Measurements from ENCODE around the gene ATP13A4.
"Not testable (repeated sequence)": the region's sequence is repeated elsewhere in the genome, so short reads cannot be mapped to it uniquely, and the experiment has no call there.

The ATP13A4 gene

GRCh38 chr3:193553586-193553985 lies 1.1 kb downstream of the ATP13A4 start:
- DNase-seq: no peak

GRCh38 chr3:193552923-193553322 lies 1.8 kb downstream of the ATP13A4 start:
- no peak for DNase-seq

GRCh38 chr3:193548406-193548805 lies 6.3 kb downstream of the ATP13A4 start:
- no peak for DNase-seq

- DNase-seq: no peak
Measured at GRCh38 chr3:193546129-193546528, 8.6 kb downstream of the ATP13A4 start.

- no peak for DNase-seq
Measured at GRCh38 chr3:193545304-193545703, 9.4 kb downstream of the ATP13A4 start.

GRCh38 chr3:193544289-193544688 lies 10.4 kb downstream of the ATP13A4 start:
- no peak for DNase-seq

- DNase-seq: no peak
Measured at GRCh38 chr3:193530231-193531165, 24.2 kb downstream of the ATP13A4 start.

GRCh38 chr3:193526085-193526484 lies 28.6 kb downstream of the ATP13A4 start:
- not testable (repeated sequence) for DNase-seq

- no peak for DNase-seq
Measured at GRCh38 chr3:193522473-193522872, 32.2 kb downstream of the ATP13A4 start.

- no peak for DNase-seq
Measured at GRCh38 chr3:193520738-193521137, 34.0 kb downstream of the ATP13A4 start.

- DNase-seq: no peak
Measured at GRCh38 chr3:193515966-193516365, 38.7 kb downstream of the ATP13A4 start.

- DNase-seq: no peak
Measured at GRCh38 chr3:193510154-193510553, 44.5 kb downstream of the ATP13A4 start.

GRCh38 chr3:193509103-193509965 lies 45.4 kb downstream of the ATP13A4 start:
- no peak for DNase-seq

- no peak for DNase-seq
Measured at GRCh38 chr3:193508108-193508507, 46.6 kb downstream of the ATP13A4 start.

GRCh38 chr3:193507566-193507965 lies 47.1 kb downstream of the ATP13A4 start:
- DNase-seq: no peak

- DNase-seq: no peak
Measured at GRCh38 chr3:193506921-193507320, 47.8 kb downstream of the ATP13A4 start.

- no peak for DNase-seq
Measured at GRCh38 chr3:193502871-193503270, 51.8 kb downstream of the ATP13A4 start.

- DNase-seq: no peak
Measured at GRCh38 chr3:193499801-193500485, 54.8 kb downstream of the ATP13A4 start.

GRCh38 chr3:193499136-193499770 lies 55.4 kb downstream of the ATP13A4 start:
- no peak for DNase-seq

- no peak for DNase-seq
Measured at GRCh38 chr3:193498215-193498614, 56.5 kb downstream of the ATP13A4 start.

- no peak for DNase-seq
Measured at GRCh38 chr3:193496658-193497057, 58.0 kb downstream of the ATP13A4 start.

GRCh38 chr3:193491026-193491425 lies 63.7 kb downstream of the ATP13A4 start:
- DNase-seq: no peak

GRCh38 chr3:193490580-193490979 lies 64.1 kb downstream of the ATP13A4 start:
- no peak for DNase-seq
